K562 treated with DMSO at 1 percent for 24 hours (cell line): ENCODE measurements around the gene NAGLU. TPM values are rescaled to one million over a fixed set of nuclear protein-coding genes. Genes with fewer than 3 reads are reported as not detected.

Experiments
- total RNA-seq: library from RNA; unstranded; fragments of 300-600 nt; gene quantifications from 2 replicates; pipeline ENCODE4 v1.2.3, GENCODE V29; 2022; ENCODE audit warnings: low read depth; ENCODE audit not compliant: insufficient read depth

The NAGLU gene
- 23.6 and 24.1 TPM in 2 replicates for total RNA-seq

DNA sequence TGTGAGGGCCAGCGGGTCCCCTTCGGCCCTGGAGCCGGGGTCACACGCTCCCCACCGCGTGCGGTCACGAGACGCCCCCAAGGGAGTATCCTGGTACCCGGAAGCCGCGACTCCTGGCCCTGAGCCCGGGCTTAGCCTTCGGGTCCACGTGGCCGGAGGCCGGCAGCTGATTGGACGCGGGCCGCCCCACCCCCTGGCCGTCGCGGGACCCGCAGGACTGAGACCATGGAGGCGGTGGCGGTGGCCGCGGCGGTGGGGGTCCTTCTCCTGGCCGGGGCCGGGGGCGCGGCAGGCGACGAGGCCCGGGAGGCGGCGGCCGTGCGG is at the start of gene NAGLU:
TSS of gene NAGLU (plus strand) at position 194 of the 324 bp plus-strand sequence. CDS start at position 226, 32 bp downstream.

DNA sequence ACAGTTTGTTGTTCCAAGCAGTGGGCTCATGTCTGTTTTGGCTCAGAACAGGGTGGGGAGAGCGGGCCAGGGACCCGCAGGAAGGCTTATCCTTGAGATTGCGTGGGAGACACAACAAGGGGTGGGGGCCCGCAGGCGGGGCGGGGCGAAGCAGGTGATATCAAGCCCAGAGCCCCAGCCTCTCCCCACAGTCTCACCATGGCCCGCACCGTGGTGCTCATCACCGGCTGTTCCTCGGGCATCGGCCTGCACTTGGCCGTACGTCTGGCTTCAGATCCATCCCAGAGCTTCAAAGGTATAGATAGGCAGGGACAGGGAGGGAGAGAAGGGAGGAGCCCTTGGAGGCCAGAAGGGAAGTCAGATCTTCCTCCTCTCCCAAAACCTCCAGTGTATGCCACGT is 16.7 kb downstream of the NAGLU start, which contains the start of gene HSD17B1:
TSS of gene HSD17B1 (plus strand) at position 188 of the 400 bp plus-strand sequence. CDS start at position 199, 11 bp downstream.

DNA sequence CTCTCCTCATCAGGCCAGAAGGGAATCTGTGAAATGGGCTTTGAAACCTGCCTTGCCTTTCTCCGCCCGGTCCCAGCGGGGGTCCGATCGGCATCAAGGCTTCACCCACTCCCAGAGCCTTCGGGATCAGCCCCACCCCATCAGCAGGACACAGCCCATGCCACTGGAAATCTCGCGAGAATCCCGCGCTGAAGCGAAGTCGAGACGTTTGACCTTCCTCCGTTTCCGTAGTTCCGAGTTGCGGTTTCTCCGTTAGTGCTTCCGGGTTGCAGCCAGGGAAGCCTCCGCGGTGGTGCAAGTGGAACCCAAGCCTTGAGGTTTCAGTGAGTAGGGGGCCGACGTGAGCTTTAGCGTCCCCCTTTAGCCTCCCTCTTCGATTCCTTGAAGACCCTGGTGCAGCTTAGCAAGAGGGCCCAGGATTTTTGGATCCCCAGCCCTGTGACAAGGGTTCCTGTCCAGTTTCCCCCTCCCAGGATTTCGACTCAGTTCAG is 25.9 kb downstream of the NAGLU start, which contains the start of gene COASY:
TSS of gene COASY (plus strand) at position 252 of the 491 bp plus-strand sequence. CDS start 475 bp downstream, outside the sequence.

DNA sequence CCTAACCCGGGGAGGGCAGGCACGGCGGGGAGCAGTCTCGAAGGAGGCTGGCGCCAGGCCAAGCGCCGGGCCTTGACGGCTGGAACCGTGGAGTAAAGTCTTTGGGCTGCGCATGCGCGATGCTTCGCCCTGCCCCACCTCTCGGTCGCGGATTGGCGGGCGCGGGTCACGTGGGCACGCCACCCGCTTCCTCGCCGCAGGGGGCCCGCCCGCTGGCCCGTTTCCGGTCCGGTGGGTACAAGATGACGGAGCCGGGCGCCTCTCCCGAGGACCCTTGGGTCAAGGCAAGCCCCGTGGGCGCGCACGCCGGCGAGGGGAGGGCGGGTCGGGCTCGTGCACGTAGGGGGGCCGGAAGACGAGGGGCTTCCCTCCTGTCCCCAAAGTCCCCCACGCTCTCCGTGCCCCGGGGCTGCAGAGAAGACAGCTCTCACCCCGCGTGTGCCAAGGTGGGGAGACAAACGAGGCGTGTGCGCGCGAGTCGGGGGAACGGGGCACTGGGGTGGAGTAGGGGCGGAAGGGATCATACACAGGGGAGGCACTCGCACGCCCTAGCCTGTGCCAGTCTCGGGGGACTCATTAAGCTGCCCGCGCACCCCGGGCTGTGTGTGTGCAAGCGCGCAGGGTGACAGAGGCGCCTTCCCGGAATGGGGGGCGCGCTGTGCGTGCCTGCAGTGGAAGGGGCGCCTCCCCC is 31.0 kb downstream of the NAGLU start, which contains the start of gene MLX:
TSS of gene MLX (plus strand) at position 218 of the 691 bp plus-strand sequence. CDS start at position 243, 25 bp downstream.

DNA sequence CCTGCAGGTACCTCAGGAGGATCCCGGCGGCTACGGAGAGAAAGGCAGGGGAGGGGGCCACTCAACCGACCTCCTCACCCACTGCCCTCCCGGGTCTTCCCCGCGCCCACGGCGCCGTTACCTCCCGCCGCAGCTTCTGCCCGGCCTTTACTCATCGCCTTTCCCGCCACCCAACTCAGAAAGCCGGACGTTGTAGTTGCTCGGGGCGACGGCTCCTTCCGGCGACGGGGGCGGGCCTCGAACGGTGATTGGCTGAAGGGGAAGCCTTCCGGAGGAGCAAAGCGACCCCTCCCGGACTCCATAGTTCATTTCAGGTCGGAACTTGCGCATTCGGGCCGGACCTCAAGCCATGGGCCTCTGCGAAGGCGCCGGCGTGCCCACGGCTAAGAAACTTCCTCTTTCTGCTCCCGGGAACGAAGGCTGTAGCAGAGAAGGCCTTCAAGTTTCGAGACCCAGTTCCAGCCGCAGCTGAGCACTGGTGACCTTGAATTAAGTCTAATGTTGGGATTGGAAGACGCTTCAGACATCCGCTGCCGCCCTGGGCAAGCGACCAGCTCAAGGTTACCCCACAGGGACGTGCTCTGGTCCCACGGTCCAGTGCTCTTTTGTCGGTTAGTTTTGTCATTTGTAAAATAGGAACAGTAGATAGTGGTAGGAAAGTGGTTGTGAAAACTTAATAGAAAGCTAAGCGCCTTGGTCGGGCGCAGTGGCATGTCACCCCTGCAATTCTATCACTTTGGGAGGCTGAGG is 41.7 kb downstream of the NAGLU start, which contains the start of gene PSMC3IP:
TSS of gene PSMC3IP (minus strand) at position 198 of the 750 bp plus-strand sequence. CDS start at position 155, 43 bp downstream.

Other genes starting within 250 kb of the NAGLU start
- gene STAT5A, start 247.7 kb upstream of the NAGLU start, total RNA-seq, result 115 and 116 TPM in 2 replicates
- 73.6 and 78.5 TPM in 2 replicates for gene STAT3, start 147.8 kb upstream of the NAGLU start, total RNA-seq
- gene CAVIN1, start 113.0 kb upstream of the NAGLU start, total RNA-seq, result 84.8 and 91.7 TPM in 2 replicates
- 64.8 and 65.7 TPM in 2 replicates for gene ATP6V0A1, start 77.4 kb upstream of the NAGLU start, total RNA-seq
- 7.3 and 15.9 TPM in 2 replicates for gene HSD17B1, start 16.7 kb downstream of the NAGLU start, total RNA-seq
- 129 and 133 TPM in 2 replicates for gene COASY, start 25.9 kb downstream of the NAGLU start, total RNA-seq
- gene MLX, start 30.9 kb downstream of the NAGLU start, total RNA-seq, result 40.3 and 43.2 TPM in 2 replicates
- 45.6 and 52.2 TPM in 2 replicates for gene PSMC3IP, start 41.5 kb downstream of the NAGLU start, total RNA-seq
- 25.5 and 26.8 TPM in 2 replicates for gene RETREG3, start 73.1 kb downstream of the NAGLU start, total RNA-seq
- 193 and 202 TPM in 2 replicates for gene TUBG1, start 73.4 kb downstream of the NAGLU start, total RNA-seq
- not detected in 2 replicates for gene TUBG2, start 123.0 kb downstream of the NAGLU start, total RNA-seq
- 60.2 and 68.6 TPM in 2 replicates for gene PLEKHH3, start 140.8 kb downstream of the NAGLU start, total RNA-seq
- gene CCR10, start 145.6 kb downstream of the NAGLU start, total RNA-seq, result 14.6 and 19.4 TPM in 2 replicates
- gene CNTNAP1, start 146.3 kb downstream of the NAGLU start, total RNA-seq, result 3.1 TPM in 2 replicates
- gene EZH1, start 208.8 kb downstream of the NAGLU start, total RNA-seq, result 16.8 and 17.2 TPM in 2 replicates
- gene RAMP2, start 225.0 kb downstream of the NAGLU start, total RNA-seq, result not detected in 2 replicates
- 155 and 161 TPM in 2 replicates for gene VPS25, start 237.2 kb downstream of the NAGLU start, total RNA-seq
- 6.2 and 6.8 TPM in 2 replicates for gene WNK4, start 244.4 kb downstream of the NAGLU start, total RNA-seq